Peyer's patch (tissue), 4 donors: ENCODE results near the gene CRK. TPM values are rescaled to one million over a fixed set of nuclear protein-coding genes. Genes with fewer than 3 reads are reported as not detected.
"Not testable (repeated sequence)": the region's sequence is repeated elsewhere in the genome, so short reads cannot be mapped to it uniquely, and the experiment has no call there.

Source experiments
- DNase-seq, 3 donors: peaks; one replicate each; pipeline ENCODE4 v3.0.0-alpha.2; 2017 to 2019
- H3K27ac ChIP-seq, 4 donors: fragments of 200-600 bp; sonication (generic); one replicate each; pipeline ENCODE4 v1.5.1; 2016 to 2019
- H3K27me3 ChIP-seq, 2 donors: fragments of 200-600 bp; sonication (generic); one replicate each; pipeline ENCODE4 v1.5.1; 2019
- H3K36me3 ChIP-seq, 3 donors: fragments of 200-600 bp; sonication (generic); one replicate each; pipeline ENCODE4 v1.5.1; 2016 to 2019
- H3K4me1 ChIP-seq, 4 donors: fragments of 200-600 bp; sonication (generic); one replicate each; pipeline ENCODE4 v1.5.1; 2016 to 2019
- H3K4me3 ChIP-seq, 4 donors: fragments of 200-600 bp; sonication (generic); 1 replicate in 3 of 4; 2 replicates in 1 of 4; pipeline ENCODE4 v1.5.1; 2016 to 2019; ENCODE audit warnings: mild to moderate bottlenecking in 1 of 4
- H3K9me3 ChIP-seq, 4 donors: fragments of 200-600 bp; sonication (generic); one replicate each; pipeline ENCODE4 v1.5.1; 2016 to 2019; ENCODE audit warnings: mild to moderate bottlenecking in 1 of 4
- POLR2A ChIP-seq, 2 donors: fragments of 450-650 bp; IDR thresholded peaks; one replicate each; pipeline ENCODE4 v1.5.1; 2017; ENCODE audit warnings: antibody characterized with exemption in 2 of 2, mild to moderate bottlenecking in 2 of 2, moderate library complexity in 2 of 2
- total RNA-seq, 4 donors: library from RNA; depleted of rRNA; stranded (reverse); fragments of >200 nt; gene quantifications; one replicate each; pipeline ENCODE4 v1.1.0, GENCODE V29; 2016
- TF ChIP-seq, protein P1 (sequence below), 6 experiments: fragments of 450-650 bp in 4 of 6; fragments of 200-600 bp in 2 of 6; sonication (generic) in 1 of 6; IDR thresholded peaks; one replicate each; pipeline ENCODE4 v1.5.1; 2017 to 2019; ENCODE audit warnings: antibody characterized with exemption in 6 of 6, mild to moderate bottlenecking in 3 of 6, moderate library complexity in 1 of 6

CRK gene
- total RNA-seq, 4 donors from 2014 or later, result 33.0 to 66.2 (median 59.5) TPM

DNA sequence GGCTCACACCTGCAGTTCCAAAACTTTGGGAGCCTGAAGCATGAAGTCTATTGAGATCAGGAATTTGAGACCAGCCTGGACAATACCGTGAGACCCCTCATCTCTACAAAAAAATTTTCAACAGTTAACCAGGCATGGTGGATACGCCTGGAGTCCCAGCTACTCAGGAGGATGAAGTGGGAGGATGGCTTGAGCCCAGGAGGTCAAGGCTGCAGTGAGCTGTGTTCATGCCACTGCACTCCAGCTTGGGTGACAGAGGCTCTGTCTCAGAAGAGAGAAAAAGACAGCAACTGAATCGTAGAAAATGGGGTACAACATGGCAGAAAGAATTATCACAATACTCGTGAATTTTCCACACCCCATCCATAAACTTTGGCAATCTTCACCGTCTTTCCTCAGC, 3.2 kb downstream of the CRK start:
- H3K27ac ChIP-seq, result peak overlapping the region in 1 of 4 donors; percentile 40
- peaks cover 0 to 9% (median 0%) of the 10 kb centered on the region in 3 donors for H3K36me3 ChIP-seq
- H3K27me3 ChIP-seq, result no peaks in the 10 kb centered on the region
- TF ChIP-seq, protein P1, sequence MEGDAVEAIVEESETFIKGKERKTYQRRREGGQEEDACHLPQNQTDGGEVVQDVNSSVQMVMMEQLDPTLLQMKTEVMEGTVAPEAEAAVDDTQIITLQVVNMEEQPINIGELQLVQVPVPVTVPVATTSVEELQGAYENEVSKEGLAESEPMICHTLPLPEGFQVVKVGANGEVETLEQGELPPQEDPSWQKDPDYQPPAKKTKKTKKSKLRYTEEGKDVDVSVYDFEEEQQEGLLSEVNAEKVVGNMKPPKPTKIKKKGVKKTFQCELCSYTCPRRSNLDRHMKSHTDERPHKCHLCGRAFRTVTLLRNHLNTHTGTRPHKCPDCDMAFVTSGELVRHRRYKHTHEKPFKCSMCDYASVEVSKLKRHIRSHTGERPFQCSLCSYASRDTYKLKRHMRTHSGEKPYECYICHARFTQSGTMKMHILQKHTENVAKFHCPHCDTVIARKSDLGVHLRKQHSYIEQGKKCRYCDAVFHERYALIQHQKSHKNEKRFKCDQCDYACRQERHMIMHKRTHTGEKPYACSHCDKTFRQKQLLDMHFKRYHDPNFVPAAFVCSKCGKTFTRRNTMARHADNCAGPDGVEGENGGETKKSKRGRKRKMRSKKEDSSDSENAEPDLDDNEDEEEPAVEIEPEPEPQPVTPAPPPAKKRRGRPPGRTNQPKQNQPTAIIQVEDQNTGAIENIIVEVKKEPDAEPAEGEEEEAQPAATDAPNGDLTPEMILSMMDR (IDR thresholded peaks at IDR 0.05), result no peak
- no peak for TF ChIP-seq POLR2A (IDR thresholded peaks at IDR 0.05)
- peaks cover 0 to 50% (median 6%) of the 10 kb centered on the region in 4 donors for H3K4me1 ChIP-seq
- no peak overlapping the region for H3K4me3 ChIP-seq
- no peak for DNase-seq
- H3K9me3 ChIP-seq, result no peaks in the 10 kb centered on the region

DNA sequence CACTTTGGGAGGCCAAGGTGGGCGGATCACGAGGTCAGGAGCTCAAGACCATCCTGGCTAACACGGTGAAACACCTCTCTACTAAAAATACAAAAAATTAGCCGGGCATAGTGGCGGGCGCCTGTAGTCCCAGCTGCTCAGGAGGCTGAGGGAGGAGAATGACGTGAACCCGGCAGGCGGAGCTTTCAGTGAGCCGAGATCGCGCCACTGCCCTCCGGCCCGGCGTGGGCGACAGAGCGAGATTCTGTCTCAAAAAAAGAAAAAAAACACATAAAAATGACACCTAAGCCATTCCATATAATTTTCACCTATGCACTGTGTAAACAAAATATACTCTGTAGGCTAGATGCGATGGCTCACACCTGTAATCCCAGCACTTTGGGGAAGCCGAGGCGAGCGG, 5.8 kb downstream of the CRK start:
- not testable (repeated sequence) for H3K36me3 ChIP-seq

DNA sequence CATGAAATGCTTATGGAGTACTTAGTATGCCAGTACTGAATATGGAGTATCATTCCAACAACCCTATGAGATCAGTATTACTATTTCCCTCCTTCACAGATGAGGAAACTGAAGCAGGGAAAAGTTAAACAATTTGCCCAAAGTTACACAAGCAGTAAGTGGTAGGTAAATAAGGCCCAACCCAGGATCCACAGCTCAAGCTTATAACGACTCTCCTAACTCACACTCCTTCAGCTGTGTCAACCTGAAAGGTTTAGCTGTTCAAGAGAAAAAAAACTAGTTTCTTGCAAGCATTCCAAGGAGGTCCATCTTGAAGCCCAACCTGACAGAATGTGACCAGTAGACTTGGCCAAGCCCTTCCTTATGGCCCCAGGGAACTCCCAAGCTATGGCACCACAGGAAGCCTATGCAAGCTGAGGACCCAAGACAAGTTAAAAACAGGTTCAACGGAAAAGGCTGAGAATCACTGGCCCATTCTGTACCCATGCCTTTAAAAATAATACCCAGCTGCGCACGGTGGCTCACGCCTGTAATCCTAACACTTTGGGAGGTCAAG, 6.5 kb downstream of the CRK start:
- no peaks in the 10 kb centered on the region for H3K9me3 ChIP-seq
- TF ChIP-seq POLR2A (IDR thresholded peaks at IDR 0.05), result no peak
- TF ChIP-seq, protein P1 (IDR thresholded peaks at IDR 0.05), result no peak
- H3K4me1 ChIP-seq, result peaks cover 0 to 40% (median 3%) of the 10 kb centered on the region in 4 donors
- no peak overlapping the region for H3K27ac ChIP-seq
- H3K4me3 ChIP-seq, result no peak overlapping the region
- H3K36me3 ChIP-seq, result peaks cover 0 to 9% (median 0%) of the 10 kb centered on the region in 3 donors
- DNase-seq, result no peak
- H3K27me3 ChIP-seq, result no peaks in the 10 kb centered on the region

More for the DNA sequence above, 5.8 kb downstream of the CRK start:
- H3K4me1 ChIP-seq, result peaks cover 0 to 46% (median 5%) of the 10 kb centered on the region in 4 donors
- H3K27ac ChIP-seq, H3K27me3 ChIP-seq, DNase-seq, H3K4me3 ChIP-seq, H3K9me3 ChIP-seq: not testable (repeated sequence)

DNA sequence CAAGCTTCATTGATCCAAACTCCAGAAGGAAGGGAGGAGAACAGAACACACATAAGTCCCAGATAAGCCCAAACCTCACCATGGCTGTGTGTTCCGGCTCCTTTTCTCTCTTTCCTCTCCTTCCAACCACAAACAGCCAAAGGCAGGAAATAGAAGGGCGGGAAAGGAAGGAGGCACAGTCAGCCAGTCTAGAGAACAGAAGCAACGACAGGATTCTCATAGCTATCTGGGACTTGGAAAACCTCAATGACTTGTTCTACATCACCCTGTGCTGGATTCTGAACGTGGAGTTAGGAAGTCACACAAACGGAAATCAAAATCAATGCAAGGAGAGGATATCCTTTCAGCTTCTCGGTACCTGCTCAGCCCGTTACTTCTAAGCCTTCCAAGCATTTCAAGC, 9.0 kb downstream of the CRK start:
- Histone ChIP-seq H3K4me1 (peaks cover 0 to 20% (median 0%) of the 10 kb centered on the region in 4 donors), H3K4me3 (no peak overlapping the region), H3K9me3 (no peaks in the 10 kb centered on the region), H3K27me3 (no peaks in the 10 kb centered on the region), H3K27ac (no peak overlapping the region), H3K36me3 (no peaks in the 10 kb centered on the region)
- no peak for TF ChIP-seq POLR2A (IDR thresholded peaks at IDR 0.05)
- TF ChIP-seq, protein P1 (IDR thresholded peaks at IDR 0.05), result no peak
- no peak for DNase-seq

DNA sequence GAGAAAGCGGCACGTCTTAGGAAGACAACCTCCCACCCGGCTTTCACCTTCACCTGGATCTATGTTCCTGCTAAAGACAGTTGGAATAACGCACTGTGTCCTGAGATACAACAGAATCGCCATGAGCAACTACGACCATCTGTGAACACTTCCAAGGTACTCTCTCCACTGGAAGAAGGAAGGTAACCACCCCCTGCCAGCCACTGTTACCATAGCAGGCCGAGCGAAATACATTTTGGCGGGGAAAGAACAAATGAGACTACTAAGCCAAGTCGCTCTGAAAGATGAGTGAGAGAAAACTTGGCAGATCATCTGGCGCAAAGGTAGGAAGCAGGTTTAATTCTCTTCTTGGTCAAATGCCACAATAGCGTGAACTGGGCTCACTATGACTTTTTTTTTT, 9.8 kb downstream of the CRK start:
- Histone ChIP-seq H3K36me3 (no peaks in the 10 kb centered on the region), H3K27ac (no peak overlapping the region), H3K4me3 (no peak overlapping the region), H3K27me3 (no peaks in the 10 kb centered on the region), H3K9me3 (no peaks in the 10 kb centered on the region), H3K4me1 (peaks cover 0 to 20% (median 0%) of the 10 kb centered on the region in 4 donors)
- TF ChIP-seq, protein P1 (IDR thresholded peaks at IDR 0.05), result no peak
- TF ChIP-seq POLR2A (IDR thresholded peaks at IDR 0.05), result no peak
- DNase-seq, result no peak

DNA sequence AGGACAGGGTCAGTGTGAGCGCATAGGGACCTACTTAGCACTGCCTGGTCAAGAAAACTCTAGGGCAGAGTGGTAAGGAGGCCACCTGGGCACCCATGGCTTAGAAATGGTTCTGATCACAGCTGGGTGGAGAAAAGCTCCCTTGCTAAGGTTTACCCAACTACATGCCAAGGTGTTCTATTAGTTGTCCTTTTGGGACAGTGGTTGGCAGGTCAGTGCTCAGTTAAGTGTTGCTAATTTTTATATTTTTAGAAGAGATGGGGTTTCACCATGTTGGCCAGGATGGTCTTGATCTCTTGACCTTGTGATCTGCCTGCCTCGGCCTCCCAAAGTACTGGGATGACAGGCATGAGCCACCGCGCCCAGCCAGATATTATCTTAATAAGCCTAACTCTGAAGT, 10.3 kb downstream of the CRK start:
- not testable (repeated sequence) for H3K4me3 ChIP-seq, H3K27me3 ChIP-seq, H3K27ac ChIP-seq, H3K9me3 ChIP-seq, DNase-seq, H3K36me3 ChIP-seq
- H3K4me1 ChIP-seq, result peaks cover 0 to 20% (median 0%) of the 10 kb centered on the region in 4 donors

DNA sequence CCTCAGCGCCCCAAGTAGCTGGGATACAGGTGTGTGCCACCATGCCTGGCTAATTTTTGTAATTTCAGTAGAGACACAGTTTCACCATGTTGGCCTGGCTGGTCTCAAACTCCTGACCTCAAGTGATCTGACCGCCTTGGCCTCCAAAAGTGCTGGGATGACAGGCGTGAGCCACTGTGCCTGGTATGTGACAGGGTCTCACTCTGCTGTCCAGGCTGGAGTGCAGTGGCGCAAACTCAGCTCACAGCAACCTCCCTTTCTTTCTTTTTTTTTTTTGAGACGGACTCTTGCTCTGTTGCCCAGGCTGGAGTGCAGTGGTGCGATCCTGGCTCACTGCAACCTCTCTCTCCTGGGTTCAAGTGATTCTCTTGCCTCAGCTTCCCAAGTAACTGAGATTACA, 13.3 kb downstream of the CRK start:
- H3K4me1 ChIP-seq, H3K9me3 ChIP-seq, H3K27me3 ChIP-seq, H3K36me3 ChIP-seq, H3K27ac ChIP-seq, DNase-seq, H3K4me3 ChIP-seq: not testable (repeated sequence)
